ENCODE measurements around the gene MACROD1. TPM values are rescaled to one million over a fixed set of nuclear protein-coding genes. Genes with fewer than 3 reads are reported as not detected.
A peak's percentile ranks its signal among the peaks of the same experiment; 100 is the strongest.
"Not testable (repeated sequence)": the region's sequence is repeated elsewhere in the genome, so short reads cannot be mapped to it uniquely, and the experiment has no call there.

The MACROD1 gene
- total RNA-seq, 2 donors from 2014 or later: 11.0 to 25.3 TPM

GRCh38 chr11:63993100-63993499, 172.8 kb downstream of the MACROD1 start:
- DNase-seq (ENCODE audit: low spot score in 2 of 2) (no peak), ATAC-seq (no peak)
- Mint-ChIP-seq H3K27ac (peak overlapping the region in 1 of 2 donors; percentile 0), H3K9me3 (no peaks in the 10 kb centered on the region), H3K36me3 (peaks cover 4 to 15% of the 10 kb centered on the region in 2 donors)

DNA sequence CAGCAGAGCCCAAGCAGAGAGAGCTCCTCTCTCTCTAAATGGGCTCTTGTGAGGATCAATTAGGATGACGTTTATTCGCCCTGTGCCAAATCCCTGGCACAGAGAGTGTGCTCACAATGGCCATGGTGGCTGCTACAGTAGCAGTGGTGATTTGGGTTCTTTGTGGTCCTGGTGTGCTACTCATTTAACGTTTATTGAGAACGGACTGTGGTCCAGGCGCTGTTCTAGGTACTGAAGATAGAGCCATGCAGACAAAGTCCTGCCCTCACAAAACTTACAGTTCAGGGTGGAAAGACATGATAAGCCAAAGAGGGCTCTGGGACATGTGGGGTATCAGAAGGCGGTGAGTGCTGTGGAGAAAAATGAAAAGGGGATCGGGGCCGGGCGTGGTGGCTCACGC, 174.4 kb downstream of the MACROD1 start:
- Mint-ChIP-seq H3K9me3 (no peaks in the 10 kb centered on the region), H3K36me3 (peaks cover 4 to 15% of the 10 kb centered on the region in 2 donors), H3K27ac (peak overlapping the region; percentile 26 to 37)
- ATAC-seq (no peak), DNase-seq (ENCODE audit: low spot score in 2 of 2) (no peak)

DNA sequence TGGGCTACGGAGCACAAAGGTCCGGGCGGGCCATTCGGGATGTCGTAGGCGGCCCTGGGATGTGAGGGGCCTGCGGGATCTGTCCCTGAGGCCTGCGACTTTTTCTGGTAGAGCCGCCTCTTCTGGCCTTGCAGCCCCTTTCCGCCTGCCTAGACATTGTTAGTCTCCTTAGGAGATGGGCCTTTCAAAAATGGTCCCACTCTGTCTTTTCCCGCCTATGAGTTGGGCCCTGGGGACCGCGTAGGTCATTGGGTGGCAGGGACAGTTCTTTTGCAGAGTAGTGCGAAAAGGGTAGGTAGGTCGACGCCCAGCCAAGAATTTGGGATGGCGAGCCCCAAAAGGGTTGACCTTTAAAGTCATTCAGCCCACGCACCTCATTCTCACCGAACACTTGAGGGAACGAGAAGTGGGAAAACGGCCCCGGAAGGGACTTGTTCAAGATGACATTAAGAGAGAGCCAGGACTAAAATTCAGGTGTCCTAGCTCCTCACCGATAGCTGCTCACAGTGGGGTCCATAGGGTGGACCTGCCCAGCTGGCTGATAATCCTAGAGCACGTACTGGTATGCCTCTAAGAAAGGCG, 178.9 kb downstream of the MACROD1 start:
- no peak for ATAC-seq
- Mint-ChIP-seq H3K9me3 (no peaks in the 10 kb centered on the region), H3K27ac (peak overlapping the region in 1 of 2 donors; percentile 44), H3K36me3 (peaks cover 11 to 27% of the 10 kb centered on the region in 2 donors)
- no peak for DNase-seq (ENCODE audit: low spot score in 2 of 2)

DNA sequence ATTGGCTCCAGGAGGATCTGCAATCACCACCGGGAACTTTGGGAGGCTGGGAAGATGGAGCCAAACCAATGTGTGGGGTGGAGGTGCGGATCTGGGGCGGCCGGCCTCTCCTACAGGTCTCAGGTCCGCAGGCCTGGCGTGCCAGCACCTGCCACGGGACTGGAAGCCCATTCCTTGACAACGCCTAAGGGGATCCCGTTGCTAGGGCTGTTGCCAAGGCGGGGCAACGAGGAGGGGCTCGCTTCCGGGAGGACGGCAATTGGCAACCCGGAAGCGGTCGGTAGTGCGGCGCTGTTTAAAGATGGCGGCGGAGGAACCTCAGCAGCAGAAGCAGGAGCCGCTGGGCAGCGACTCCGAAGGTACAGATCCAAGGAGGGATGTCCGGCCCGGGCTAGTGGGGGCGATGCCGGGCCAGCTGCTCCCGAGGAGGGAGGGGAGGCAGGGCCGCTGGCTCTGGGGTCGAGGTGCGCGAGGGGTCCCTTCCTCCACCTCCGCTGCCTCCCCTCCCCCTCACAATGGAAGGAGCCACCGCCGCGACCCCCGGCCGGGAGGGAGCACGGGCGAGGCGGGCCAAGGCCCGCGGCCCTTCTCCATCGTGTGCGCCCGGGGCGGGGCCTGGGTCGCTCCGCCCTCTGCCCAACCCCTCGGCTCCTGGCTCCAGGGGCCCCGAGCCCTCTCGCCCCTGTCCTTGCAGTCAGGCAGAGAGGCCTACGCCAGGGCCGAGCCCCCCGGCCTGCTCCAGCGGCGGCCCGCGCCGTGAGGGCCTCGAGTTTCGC, 179.6 kb downstream of the MACROD1 start, which contains the start of gene OTUB1:
OTUB1 (plus strand) TSS at position 283 of the 776 bp plus-strand sequence; CDS start at position 302, 19 bp downstream.
- H3K9me3 Mint-ChIP-seq: no peaks in the 10 kb centered on the region
- ATAC-seq (peak; percentile 94 to 96), DNase-seq (ENCODE audit: low spot score in 2 of 2) (peak; percentile 87 to 88)
- peak within 1 kb of the TSS; percentile 88 to 99 for H3K27ac Mint-ChIP-seq
- peaks cover 7 to 21% of the 10 kb centered on the region in 2 donors for H3K36me3 Mint-ChIP-seq

DNA sequence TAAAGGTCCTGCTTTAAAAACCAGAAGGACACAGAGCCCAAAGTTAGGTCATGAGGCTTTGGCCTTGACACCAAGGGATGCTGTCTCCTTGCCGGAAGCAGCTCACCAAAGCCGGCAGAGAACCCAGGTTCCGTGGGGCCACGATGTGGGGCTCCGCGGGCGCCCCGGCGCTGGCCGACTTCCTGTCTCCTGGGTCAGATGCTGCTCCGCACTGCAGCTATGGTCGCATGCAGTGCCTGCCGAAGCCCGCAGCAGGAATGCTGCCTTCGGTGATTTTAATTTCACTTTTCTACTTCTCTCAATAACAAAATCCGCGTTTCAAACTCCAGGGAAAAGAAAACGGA, 180.1 kb downstream of the MACROD1 start:
- peak overlapping the region; percentile 88 to 99 for H3K27ac Mint-ChIP-seq
- peaks cover 7 to 19% of the 10 kb centered on the region in 2 donors for H3K36me3 Mint-ChIP-seq
- no peaks in the 10 kb centered on the region for H3K9me3 Mint-ChIP-seq
- ATAC-seq: peak; percentile 79 to 81
- DNase-seq (ENCODE audit: low spot score in 2 of 2): peak in 1 of 2 donors; percentile 79

DNA sequence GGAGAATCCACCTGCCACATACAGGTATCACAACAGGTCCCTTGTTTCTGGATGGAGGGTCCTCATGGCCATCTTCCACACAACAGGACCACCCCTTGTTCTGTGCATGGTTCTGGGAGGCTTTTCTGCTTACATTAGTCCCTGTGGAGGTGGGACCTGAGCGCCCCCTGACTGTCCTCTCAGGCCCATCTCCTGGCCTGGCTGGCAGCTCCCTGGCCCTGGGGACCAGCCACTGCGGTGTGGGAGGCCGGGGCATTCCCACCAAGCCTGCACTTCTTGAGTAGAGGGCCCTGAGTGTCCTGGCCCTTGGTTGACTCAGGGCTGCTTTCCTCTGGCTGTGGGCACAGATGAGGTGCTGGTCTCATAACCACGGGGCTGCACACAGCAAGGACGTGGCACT, 186.5 kb downstream of the MACROD1 start:
- ATAC-seq: no peak
- H3K9me3 Mint-ChIP-seq: no peaks in the 10 kb centered on the region
- peak overlapping the region in 1 of 2 donors; percentile 41 for H3K27ac Mint-ChIP-seq
- H3K36me3 Mint-ChIP-seq: peaks cover 18 to 20% of the 10 kb centered on the region in 2 donors
- DNase-seq (ENCODE audit: low spot score in 2 of 2): no peak

DNA sequence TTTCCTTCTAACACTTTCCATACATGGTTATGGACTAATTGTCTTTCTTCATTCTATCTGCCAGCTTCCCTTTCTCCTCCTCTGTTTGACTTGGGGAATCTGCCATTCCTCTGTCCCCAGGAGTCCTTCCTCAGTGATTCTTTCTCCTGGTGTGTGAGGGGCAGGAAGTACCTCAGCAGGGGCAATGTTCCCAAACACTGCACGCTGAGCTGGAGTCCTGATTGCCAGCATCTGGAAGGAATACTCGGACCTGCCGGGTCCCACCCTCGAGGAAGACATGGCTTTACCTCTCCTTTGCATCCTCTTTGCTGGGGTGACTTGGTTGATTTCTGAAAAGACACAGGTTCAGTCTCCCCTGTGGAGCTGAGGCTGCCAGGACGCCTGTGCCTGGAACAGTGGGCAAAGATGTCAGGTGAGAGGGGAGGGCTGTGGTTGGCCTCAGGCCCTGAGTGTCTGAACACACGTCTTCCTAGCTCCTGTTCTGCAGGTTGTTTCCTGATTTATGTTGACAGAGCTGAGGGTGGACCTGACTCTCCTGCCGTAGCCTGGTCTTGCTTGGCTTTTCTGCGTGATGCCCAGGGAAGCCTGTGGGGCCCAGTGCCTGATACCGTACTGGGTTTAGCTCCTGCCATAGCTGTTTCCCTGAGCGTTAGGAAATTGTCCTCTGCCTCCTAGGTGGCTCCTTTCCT, 187.2 kb downstream of the MACROD1 start:
- Mint-ChIP-seq H3K27ac (peak overlapping the region in 1 of 2 donors; percentile 41), H3K9me3 (no peaks in the 10 kb centered on the region), H3K36me3 (peaks cover 22 to 25% of the 10 kb centered on the region in 2 donors)
- DNase-seq (ENCODE audit: low spot score in 2 of 2) (no peak), ATAC-seq (no peak)

GRCh38 chr11:63974259-63975143, 191.4 kb downstream of the MACROD1 start, which contains the start of gene COX8A:
TSS of gene COX8A (plus strand) at chr11:63974620. CDS start at chr11:63974681, 61 bp downstream.
- ATAC-seq (peak; percentile 99), DNase-seq (ENCODE audit: low spot score in 2 of 2) (peak; percentile 92 to 98)
- peaks cover 22 to 32% of the 10 kb centered on the region in 2 donors for H3K36me3 Mint-ChIP-seq
- H3K9me3 Mint-ChIP-seq: peaks cover 0 to 6% of the 10 kb centered on the region in 2 donors
- peak within 1 kb of the TSS; percentile 99 for H3K27ac Mint-ChIP-seq

GRCh38 chr11:63973912-63974258, 192.0 kb downstream of the MACROD1 start:
- not testable (repeated sequence) for ATAC-seq; H3K9me3 Mint-ChIP-seq; DNase-seq (ENCODE audit: low spot score in 2 of 2)
- Mint-ChIP-seq H3K36me3 (peaks cover 22 to 32% of the 10 kb centered on the region in 2 donors), H3K27ac (peak overlapping the region; percentile 99)

GRCh38 chr11:63970902-63971301, 195.0 kb downstream of the MACROD1 start:
- peaks cover 15 to 25% of the 10 kb centered on the region in 2 donors for H3K36me3 Mint-ChIP-seq
- DNase-seq (ENCODE audit: low spot score in 2 of 2) (no peak), ATAC-seq (no peak)
- H3K9me3 Mint-ChIP-seq: peaks cover 0 to 6% of the 10 kb centered on the region in 2 donors
- no peak overlapping the region for H3K27ac Mint-ChIP-seq

GRCh38 chr11:63969461-63969860, 196.5 kb downstream of the MACROD1 start:
- peaks cover 2 to 15% of the 10 kb centered on the region in 2 donors for H3K36me3 Mint-ChIP-seq

GRCh38 chr11:63966444-63966843, 199.5 kb downstream of the MACROD1 start:
- H3K36me3 Mint-ChIP-seq: no peaks in the 10 kb centered on the region
- ATAC-seq: no peak
- no peaks in the 10 kb centered on the region for H3K9me3 Mint-ChIP-seq
- H3K27ac Mint-ChIP-seq: no peak overlapping the region
- DNase-seq (ENCODE audit: low spot score in 2 of 2): no peak

More at GRCh38 chr11:63969461-63969860, 196.5 kb downstream of the MACROD1 start:
- ATAC-seq: no peak
- no peak for DNase-seq (ENCODE audit: low spot score in 2 of 2)
- Mint-ChIP-seq H3K27ac (peak overlapping the region in 1 of 2 donors; percentile 44), H3K9me3 (peaks cover 0 to 6% of the 10 kb centered on the region in 2 donors)

DNA sequence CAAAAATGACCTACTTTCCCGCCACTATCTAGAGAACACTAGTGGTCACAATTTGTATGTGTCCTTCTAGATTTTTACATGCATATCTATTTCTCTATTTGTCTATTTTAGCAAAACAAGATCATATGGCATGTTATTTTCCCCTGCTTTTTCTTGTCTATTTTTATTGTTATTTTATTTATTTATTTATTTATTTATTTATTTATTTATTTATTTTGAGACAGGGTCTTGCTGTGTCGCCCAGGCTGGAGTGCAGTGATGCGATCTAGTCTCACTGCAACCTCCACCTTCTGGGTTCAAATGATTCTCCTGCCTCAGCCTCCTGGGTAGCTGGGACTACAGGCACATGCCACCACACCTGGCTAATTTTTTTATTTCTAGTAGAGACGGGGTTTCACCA, 202.0 kb downstream of the MACROD1 start:
- not testable (repeated sequence) for H3K36me3 Mint-ChIP-seq; H3K27ac Mint-ChIP-seq; ATAC-seq; DNase-seq (ENCODE audit: low spot score in 2 of 2); H3K9me3 Mint-ChIP-seq

GRCh38 chr11:63961608-63962412, 204.1 kb downstream of the MACROD1 start:
- Mint-ChIP-seq H3K9me3 (no peaks in the 10 kb centered on the region), H3K36me3 (peaks cover 0 to 4% of the 10 kb centered on the region in 2 donors), H3K27ac (peak overlapping the region in 1 of 2 donors; percentile 20)
- peak in 1 of 2 donors; percentile 76 for ATAC-seq
- no peak for DNase-seq (ENCODE audit: low spot score in 2 of 2)

DNA sequence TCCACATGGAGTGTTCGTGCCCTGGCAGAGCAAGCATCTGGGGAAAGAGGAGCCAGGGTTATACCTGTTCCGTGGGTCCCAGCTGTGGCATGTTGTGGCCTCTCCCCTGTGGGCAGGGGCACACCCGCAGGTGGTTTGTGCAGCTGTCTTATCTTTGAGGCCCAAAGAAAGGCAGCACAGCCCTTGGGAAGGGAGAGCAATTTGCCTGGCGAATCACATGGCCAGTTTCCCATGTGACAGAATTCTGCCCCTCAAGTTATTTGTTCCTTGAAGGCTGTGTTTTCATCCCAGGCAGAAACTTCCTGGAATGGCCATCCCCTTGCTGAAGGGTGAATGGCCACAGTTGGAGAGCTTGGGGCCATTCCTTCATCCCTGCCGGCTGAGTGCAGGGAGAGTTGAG, 207.9 kb downstream of the MACROD1 start:
- no peak for ATAC-seq
- no peaks in the 10 kb centered on the region for H3K9me3 Mint-ChIP-seq
- DNase-seq (ENCODE audit: low spot score in 2 of 2): no peak
- peak overlapping the region in 1 of 2 donors; percentile 60 for H3K27ac Mint-ChIP-seq
- peaks cover 0 to 4% of the 10 kb centered on the region in 2 donors for H3K36me3 Mint-ChIP-seq
